GM21825 (cell line): Measurements from ENCODE around the gene PARD3B.

Experiments
- ATAC-seq: cut with Tn5 transposase; IDR thresholded peaks from one replicate; pipeline ENCODE4 v1.9.1; 2021; ENCODE audit warnings: mild to moderate bottlenecking, moderate library complexity; ENCODE audit not compliant: unreplicated experiment

Gene PARD3B

DNA sequence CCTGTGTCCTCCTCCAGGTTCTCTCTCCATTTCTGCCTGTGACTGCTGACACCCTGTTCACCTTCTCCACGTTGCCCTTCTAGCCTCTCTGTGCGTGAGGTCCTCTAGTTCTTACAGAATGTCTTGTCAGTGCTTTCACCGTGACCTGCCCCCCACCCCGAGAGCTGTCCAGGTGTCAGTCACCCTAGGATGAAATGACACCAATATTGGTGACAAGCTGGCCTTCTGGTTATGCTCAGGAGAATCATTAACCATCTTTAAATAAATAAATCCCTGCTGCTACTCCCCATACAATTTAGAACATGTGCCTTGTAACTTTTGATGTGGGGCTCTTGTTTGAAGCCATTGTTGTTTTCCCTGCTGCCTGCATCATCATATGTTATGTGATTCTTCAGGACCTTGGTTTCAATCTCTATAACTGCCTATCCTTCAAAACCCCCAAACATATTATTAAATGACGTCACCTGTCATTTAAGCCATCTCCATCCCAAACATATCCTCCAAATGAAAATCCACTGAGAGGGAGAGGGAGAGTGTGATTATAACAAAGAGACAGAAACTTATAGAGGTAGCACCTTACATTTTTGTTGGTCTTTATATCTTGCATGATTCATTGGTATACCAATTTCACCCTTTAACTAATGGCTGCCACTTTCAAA lies 496.3 kb downstream of the PARD3B start:
- no peak for ATAC-seq

DNA sequence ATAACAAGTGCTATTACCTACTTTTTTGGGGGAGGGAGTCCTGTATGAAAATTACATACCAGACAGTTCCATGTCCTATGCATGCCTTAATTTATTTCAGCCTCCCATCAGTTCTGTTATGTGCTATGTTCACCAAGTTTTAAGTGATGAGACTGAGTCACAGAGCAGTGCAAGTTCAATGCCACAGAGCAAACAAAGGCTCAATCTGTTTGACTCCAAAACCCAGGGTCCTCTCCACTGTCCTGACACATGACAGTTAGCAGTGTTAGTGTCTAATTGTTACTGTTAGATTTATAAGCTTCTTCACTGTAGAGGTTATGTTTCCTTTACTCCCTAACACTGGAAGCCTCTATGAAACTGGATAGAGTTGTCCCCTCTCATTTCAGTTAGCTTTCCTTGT lies 498.0 kb downstream of the PARD3B start:
- no peak for ATAC-seq

DNA sequence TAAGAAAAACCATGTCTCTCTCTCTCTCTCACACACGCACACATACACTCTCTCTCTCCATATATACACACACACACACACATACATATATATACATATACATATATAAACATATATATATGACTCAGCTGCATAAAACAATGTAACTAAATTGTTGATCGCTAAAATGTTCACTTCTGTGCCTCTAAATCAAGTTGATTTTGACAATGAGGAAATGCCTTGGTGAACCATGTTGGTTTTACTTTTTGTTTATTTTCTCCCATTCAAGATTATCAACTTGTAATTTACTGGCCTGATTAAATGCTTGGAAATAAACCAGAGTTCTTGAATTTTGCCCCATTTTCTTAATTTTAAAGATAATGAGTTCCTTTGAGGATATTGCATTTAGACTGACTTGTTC lies 500.4 kb downstream of the PARD3B start:
- no peak for ATAC-seq

DNA sequence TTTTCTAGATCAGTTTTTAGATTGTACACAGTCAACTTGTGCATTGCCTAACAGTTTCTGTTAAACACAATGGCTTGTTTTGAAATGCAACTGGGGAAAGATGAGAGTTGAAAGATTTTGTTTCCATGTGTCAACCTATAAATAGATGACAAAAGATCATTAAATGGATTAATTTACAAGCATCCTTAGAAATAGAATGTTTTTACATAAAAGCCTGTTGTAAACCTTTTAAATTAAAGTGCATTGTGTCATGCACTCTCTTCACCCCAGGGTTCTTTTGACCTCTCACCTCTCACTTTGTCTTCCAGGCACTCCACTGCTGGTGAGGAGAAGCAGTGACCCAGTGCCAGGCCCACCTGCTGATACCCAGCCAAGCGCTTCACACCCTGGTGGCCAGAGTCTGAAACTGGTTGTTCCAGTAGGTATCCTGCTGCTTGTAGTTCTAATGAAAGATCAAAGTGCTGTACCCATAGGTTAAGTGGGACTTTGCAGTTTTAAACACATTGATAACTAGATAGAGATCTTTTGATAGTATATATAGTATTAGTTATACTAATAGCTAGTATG lies 502.1 kb downstream of the PARD3B start:
- no peak for ATAC-seq

DNA sequence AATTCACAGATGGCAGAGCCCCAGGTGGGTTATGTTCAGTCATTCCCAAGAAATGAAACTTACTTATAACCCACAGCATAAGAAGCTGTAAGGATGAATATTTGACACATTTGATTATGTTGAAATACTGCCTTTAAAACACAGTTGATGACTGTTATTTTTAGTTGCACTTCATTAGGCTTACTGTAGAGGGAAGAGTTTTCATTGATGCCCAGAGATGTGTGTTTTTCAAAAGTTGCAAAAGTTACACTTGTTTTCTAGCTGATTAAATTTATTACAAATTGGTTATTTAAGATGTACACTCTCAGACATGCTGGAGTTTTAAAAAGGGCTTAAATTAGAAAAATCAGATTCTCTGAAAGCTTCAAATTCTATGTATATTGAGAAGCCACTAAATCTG lies 506.1 kb downstream of the PARD3B start:
- no peak for ATAC-seq

DNA sequence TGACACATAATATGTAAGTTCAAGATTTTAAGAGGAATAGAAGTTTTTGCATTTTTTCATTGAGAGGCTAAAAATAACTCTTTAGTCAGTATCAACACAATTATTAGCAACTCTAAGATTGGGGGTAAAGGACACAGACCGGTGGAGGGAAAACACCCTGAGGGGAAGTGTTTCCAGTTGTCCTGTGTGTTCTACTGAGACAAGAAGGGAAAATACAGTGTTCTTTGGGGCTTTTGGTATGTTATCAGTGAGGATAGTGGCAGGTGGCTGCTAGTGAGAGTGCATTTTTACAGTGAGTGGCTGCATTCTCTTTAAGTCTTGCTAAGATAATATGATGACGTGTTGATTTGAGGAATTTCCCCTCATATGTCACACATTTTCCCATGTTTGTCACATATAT lies 507.5 kb downstream of the PARD3B start:
- ATAC-seq, result no peak

DNA sequence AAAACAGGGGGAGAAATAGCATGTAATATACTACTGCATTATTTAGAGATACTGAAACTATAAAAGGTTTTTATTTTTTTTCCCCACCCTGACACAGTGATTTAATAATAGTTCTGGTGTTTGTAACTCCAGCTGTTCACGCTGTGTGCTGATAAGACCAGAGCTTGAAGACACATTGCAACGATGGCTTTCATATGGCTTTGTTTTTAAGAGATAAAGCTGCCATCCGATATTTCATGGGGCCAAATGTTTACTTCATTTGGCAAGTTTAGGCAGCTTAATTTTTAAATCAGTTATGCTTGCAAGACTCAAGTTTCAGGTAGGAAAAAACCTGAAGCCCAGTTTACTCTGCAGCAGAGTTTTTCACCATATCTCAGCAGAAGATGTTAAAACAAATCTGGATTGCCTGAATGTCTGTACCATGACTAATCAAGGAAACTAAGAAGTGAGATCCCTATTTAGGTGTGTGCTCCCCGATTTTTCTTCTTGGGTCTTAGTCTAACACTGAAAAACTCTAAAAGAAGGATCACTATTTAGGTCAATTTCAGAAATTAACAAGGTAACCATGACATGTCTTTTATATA lies 508.6 kb downstream of the PARD3B start:
- ATAC-seq, result no peak

DNA sequence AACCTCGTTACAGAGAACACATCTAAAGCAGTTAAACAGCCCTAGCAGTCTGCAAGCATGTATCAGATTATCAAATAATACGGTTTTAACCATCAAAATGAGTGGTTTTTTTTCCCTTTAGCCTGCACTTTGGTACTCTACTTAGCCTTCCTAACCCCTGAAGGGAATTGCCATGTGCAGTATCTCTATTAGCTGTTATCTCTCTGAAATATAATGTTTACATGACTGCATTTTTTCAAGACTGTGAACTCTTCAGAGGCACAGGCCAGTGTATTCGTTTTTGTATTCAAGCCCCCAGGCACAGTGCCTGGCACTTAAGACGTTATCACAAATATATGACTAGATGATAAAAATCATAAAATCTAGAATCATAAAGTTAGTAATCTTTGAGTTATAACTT lies 509.5 kb downstream of the PARD3B start:
- ATAC-seq, result no peak

DNA sequence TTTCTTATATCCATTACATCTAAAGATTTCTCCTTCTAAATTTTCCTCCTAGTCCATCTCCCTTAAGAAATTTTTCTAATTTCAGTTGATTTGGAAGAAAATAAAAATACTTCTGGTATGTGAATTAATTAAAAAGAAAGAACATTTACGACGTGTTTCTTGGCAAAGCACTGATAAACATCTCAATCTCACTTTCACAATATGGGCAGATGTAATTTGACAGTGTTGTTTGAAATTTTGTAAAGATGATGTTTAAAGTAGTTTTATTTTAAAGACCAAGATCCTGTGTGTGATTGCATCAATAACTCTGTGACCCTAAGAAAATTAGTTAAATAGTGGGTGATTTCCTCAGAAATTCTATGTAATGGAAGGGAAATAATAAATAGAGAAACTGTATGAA lies 510.0 kb downstream of the PARD3B start:
- ATAC-seq, result no peak

DNA sequence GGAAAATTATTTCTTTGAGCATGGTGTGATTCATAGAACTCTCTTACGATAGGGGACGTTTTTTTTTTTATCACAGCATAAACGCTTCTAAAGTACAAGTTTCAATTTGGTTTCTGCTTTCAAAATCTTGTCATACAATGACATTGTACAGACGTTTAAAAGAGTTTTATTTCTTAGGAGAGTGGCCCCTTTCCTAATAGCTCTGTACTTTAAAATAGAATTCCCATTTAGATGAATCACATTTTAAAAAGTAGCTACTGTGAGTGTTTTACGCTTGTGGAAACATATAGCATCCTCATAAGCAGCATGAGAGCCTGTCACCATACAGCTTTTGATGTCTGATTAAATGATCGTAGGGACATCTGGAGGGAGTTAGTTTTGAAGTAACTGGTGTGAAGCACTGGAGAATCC lies 510.9 kb downstream of the PARD3B start:
- no peak for ATAC-seq

DNA sequence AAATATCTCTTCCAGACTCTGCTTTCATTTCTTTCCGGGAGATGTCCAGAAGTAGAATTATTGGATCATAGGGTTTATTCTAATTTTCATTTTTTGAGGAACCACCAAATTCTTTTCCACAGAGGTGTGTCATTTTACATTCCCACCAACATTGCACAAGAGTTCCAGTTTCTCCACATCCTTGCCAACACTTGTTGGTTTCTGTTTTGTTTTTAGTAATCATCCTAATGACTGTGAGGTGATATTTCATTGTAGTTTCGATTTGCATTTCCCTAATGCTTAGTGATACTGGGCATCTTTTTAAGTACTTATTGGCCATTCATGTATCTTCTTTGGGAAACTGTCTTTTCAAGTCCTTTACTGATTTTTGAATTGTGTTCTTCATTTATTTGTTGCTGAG lies 513.1 kb downstream of the PARD3B start:
- no peak for ATAC-seq

DNA sequence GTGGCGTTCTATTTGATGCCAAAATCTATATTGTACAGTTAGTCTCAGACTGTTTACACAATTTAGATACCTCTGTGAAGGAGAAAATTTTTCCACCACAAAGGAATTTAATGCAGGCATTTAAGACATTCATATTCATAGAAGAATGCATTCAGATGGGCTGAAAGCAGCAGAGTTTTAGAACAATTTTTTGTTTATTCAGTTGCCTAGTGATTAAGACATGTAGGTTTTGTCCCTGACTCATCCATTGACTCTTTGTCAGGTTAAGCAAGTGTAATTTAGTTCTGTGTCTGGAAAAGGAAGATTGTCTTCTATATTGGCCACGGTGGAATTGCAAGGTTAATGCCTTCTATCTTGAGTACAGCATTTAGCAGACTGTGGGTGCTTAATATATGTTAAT lies 515.0 kb downstream of the PARD3B start:
- no peak for ATAC-seq

DNA sequence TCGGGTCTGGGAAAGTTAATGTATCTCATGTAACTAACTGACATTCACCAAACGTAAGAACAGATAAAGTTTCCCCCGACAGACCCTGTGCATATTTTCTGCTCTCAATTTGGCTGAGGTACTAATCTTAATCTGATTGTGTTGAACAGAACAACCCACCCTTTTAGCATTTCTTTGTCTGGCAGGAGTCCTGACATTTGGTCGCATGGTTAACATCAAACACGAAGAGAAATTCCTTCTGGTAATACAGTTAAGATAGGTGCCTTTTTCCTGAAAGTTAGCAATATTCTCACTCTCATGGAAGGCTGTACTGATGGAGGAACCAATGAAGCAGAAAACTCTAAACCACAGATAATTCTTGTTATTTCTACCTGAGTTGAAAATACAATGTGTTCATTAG lies 520.8 kb downstream of the PARD3B start:
- ATAC-seq, result no peak

DNA sequence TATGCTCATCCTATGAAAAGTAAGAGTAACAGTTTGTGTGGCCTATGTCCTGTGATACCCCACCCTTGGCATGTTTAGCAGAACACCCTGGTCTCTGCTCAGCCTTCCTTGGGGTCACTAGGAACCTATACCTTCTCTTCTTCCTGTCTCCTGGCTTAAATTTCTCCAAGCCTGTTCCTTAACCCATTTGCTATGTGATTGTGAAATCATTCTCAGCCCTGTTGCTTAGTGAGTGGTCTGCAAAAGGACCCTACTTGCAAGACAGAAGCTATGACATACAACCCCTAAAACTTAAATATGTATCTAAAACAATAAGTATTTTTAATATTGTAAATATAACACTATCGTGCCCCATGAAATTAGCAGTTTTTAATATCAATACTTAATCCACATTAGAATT lies 524.7 kb downstream of the PARD3B start:
- no peak for ATAC-seq

DNA sequence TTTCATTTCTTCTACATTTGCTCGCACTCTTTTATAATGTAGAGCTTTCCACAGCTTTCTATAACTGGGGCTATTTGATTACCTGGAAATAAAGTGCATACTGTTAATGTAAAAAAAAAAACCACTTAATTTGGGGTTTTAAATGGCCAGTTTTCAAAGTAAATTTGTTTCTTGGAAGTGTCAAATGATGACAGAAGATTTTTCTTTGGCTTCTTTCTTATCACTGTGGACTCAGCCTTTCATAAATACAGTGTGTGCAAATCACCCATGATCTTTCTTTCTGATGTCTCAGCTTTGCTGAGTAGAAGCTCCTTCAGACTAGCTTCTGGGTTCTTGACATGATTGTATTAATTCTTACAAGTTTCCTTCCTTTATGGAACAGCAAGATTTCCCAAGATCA lies 525.6 kb downstream of the PARD3B start:
- ATAC-seq, result no peak

DNA sequence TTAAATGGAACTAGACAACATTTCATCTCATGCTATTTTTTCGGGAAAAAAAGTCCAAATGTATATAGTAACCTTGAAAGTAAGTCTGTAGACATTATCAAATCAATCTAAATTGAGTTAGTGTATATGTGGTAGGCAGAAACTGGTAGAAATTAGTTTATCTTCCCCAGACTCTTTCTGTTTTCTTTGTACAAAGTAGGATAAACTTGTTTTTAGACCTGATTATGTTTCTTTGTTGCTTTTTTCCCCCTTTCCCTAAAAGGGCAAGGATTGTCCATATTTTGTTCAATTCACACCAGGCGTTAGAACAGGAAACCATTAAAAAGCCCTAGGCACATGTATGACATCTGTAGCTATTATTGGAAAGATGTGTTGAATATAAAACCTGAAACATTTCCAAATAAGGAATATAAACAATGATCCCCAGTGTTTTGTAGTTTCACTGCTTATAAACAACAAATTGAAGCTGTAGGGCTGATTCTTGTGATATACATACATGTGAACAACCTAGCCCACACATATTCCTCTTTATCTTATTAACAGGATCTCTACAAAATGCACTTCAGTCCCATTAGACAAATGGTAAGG lies 528.3 kb downstream of the PARD3B start:
- ATAC-seq, result no peak

DNA sequence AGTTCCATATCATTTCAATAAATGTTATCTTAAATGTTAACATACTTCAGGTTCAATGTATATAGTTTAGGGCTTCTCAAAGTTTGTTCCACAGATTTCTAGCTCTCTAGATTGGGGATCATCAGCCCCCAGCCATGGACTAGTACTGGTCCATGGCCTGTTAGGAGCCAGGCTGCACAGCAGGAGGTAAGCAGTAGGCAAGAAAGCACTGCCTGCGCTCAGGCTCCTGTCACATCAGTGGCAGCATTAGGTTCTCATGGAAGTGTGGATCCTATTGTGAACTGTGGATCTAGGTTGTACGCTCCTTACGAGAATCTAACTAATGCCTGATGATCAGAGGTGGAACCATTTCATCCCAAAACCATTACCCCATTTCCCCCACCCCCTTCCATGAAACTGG lies 531.1 kb downstream of the PARD3B start:
- ATAC-seq, result no peak

DNA sequence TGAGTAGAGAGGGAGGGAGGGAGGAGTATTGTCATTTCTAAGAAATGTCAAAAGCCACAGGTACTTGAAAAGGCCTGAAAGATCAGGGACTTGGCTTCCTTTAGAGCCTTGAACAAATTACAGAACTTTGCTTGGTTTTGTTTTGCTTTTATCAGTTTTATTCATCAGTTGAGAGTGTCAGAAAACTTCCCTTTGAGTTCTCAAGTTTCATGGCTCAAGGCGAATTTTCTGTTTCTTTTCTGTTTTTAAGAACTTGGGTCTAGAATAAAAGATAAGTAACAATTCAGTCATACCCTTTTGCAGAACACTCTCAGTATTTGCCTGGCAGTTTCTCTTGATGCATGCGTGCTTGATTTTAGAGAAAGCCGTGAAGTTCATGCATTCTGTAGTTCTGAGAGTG lies 531.9 kb downstream of the PARD3B start:
- ATAC-seq, result no peak

DNA sequence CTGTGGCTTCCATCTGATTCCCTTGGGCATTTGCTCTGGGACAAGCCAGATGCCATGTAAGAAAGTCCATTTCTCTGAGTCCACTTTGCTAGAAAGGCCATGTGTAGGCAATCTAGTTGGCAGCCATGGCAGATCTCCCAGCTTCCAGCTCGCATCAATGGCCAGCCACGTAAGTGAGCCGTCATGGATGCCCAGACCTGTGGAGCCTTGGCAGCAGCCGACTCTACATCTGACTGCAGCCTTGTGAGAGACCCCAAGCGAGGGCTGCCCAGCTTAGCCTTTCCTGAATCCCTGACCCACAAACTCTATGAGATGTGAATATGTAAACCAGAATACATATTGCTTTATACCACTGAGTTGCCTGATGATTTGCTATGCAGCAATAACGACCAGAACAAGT lies 533.5 kb downstream of the PARD3B start:
- ATAC-seq, result no peak

DNA sequence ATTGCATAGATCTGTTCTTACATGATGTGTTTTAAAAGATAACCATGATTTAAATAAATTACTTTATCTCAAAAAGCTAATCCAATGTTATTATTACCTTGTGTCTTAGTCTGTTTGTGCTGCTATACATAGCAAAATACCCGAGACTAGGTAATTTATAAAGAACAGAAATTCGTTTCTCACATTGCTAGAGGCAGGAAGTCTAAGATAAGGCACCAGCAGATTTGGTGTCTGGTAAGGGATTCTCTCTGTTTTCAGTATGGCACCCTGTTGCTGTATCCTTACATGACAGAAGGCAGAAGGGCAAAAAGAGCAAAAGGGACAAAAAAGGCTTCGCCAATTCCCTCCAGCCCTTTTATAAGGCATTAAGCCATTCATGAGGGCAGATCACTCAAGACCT lies 533.9 kb downstream of the PARD3B start:
- ATAC-seq, result no peak

DNA sequence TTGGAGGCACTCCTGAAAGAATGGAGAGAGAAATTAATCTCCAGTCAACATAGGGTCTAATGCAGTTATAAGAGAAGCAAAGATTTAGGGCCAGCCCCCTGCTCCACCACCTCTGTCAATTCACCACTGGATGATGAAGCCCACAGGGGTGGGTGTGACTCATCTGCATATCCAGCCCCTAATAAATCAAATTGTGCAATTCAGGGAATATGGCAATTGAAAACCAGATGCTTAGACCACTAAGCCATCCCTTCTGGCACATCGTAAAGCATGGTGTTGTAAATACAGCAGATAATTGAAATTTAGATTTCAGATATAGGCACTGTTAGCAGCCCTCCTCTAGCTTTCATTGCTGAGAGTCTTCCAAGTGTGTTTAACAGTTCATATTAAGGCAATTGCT lies 541.4 kb downstream of the PARD3B start:
- no peak for ATAC-seq

DNA sequence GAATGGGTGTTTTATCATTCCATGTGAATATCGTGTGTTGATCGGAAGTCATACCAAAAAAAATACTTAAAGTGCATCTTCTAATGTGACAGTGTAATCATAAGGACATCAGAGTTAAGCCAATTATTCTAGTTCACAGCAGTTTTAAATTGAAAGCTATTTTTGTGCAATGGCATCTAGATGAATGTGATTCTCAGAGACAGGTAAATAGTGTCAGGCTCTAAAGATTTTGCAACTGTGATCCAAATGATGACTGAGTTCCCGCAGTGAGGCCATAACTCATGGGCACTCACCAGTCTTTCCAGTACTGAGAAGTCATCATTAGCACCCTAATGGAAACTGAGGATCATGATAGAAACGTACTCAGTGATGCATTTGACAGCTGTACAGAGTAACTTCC lies 542.6 kb downstream of the PARD3B start:
- ATAC-seq, result no peak
